HEK293 (cell line): ENCODE measurements around the gene GJA3.

Experiments used
- CTCF ChIA-PET: fragments of 350-600 bp; formaldehyde crosslinking; extraction: SDS; loops from one replicate; lab custom pipeline; 2021; ENCODE audit warnings: antibody characterized with exemption; lab: Yijun Ruan, JAX
- POLR2A ChIA-PET: fragments of 300-600 bp; formaldehyde crosslinking; extraction: SDS; loops from one replicate; lab custom pipeline; 2020; ENCODE audit warnings: antibody characterized with exemption, inconsistent platforms; lab: Yijun Ruan, JAX
- H3K27ac ChIP-seq: fragments of 200-500 bp; sonication (Bioruptor generic); 2 replicates; pipeline ENCODE4 v1.5.1; 2014; ENCODE audit warnings: low read depth, low read length, control low read depth, inconsistent platforms; ENCODE audit errors: extremely low read depth
- H3K36me3 ChIP-seq, 2 experiments: fragments of 200-500 bp in 1 of 2; sonication (Bioruptor generic) in 1 of 2; 1 replicate in 1 of 2; 2 replicates in 1 of 2; pipeline ENCODE4 v1.5.1; 2014 to 2017; ENCODE audit warnings: inconsistent platforms in 2 of 2, low read length in 2 of 2; ENCODE audit not compliant: control insufficient read depth in 2 of 2, insufficient read depth in 1 of 2
- H3K4me1 ChIP-seq: fragments of 200-500 bp; sonication (Bioruptor generic); 2 replicates; pipeline ENCODE4 v1.5.1; 2014; ENCODE audit warnings: mild to moderate bottlenecking, low read length, inconsistent platforms; ENCODE audit not compliant: control insufficient read depth, insufficient read depth
- H3K4me3 ChIP-seq: 2 replicates; pipeline ENCODE4 v1.5.1; 2011; ENCODE audit warnings: low read depth, mild to moderate bottlenecking, control low read depth, low read length, moderate library complexity
- H3K9me3 ChIP-seq: fragments of 200-500 bp; sonication (Bioruptor generic); 2 replicates; pipeline ENCODE4 v1.5.1; 2014; ENCODE audit warnings: low read depth, low read length, inconsistent platforms; ENCODE audit not compliant: control insufficient read depth, insufficient read depth
- EGR2 ChIP-seq: fragments of 450-650 bp; formaldehyde crosslinking; IDR thresholded peaks from 2 replicates; pipeline ENCODE4 v1.5.1; 2016; ENCODE audit warnings: low read depth, missing biosample characterization, missing genetic modification characterization
- MYNN ChIP-seq: fragments of 450-650 bp; formaldehyde crosslinking; IDR thresholded peaks from 2 replicates; pipeline ENCODE4 v1.5.1; 2016; ENCODE audit warnings: missing biosample characterization, missing genetic modification characterization, borderline replicate concordance
- PRDM4 ChIP-seq: fragments of 450-650 bp; formaldehyde crosslinking; IDR thresholded peaks from 2 replicates; pipeline ENCODE4 v1.5.1; 2017; ENCODE audit warnings: missing biosample characterization, missing genetic modification characterization
- ZFHX2 ChIP-seq: fragments of 450-650 bp; formaldehyde crosslinking; conservative IDR thresholded peaks from 2 replicates; pipeline ENCODE4 v1.5.1; 2016; ENCODE audit warnings: missing biosample characterization, missing genetic modification characterization
- ZNF140 ChIP-seq: fragments of 450-650 bp; formaldehyde crosslinking; IDR thresholded peaks from 2 replicates; pipeline ENCODE4 v1.5.1; 2016; ENCODE audit warnings: missing biosample characterization, missing genetic modification characterization
- ZNF202 ChIP-seq: fragments of 450-650 bp; formaldehyde crosslinking; IDR thresholded peaks from 2 replicates; pipeline ENCODE4 v1.5.1; 2016; ENCODE audit warnings: missing biosample characterization, missing genetic modification characterization, borderline replicate concordance
- ZNF311 ChIP-seq: fragments of 450-650 bp; formaldehyde crosslinking; IDR thresholded peaks from 2 replicates; pipeline ENCODE4 v1.5.1; 2017; ENCODE audit warnings: missing biosample characterization, missing genetic modification characterization, borderline replicate concordance
- ZNF37A ChIP-seq: fragments of 450-650 bp; IDR thresholded peaks from 2 replicates; pipeline ENCODE4 v1.5.1; 2018; ENCODE audit warnings: missing biosample characterization, missing genetic modification characterization
- ZNF830 ChIP-seq: fragments of 450-650 bp; IDR thresholded peaks from 2 replicates; pipeline ENCODE4 v1.5.0; 2018; ENCODE audit warnings: missing biosample characterization, missing genetic modification characterization, low read depth, mild to moderate bottlenecking, moderate library complexity
- TF ChIP-seq, protein P1 (sequence below): fragments of 450-650 bp; formaldehyde crosslinking; IDR thresholded peaks from 2 replicates; pipeline ENCODE4 v1.5.1; 2016; ENCODE audit warnings: missing biosample characterization, missing genetic modification characterization
- TF ChIP-seq, protein P2 (sequence below): fragments of 450-650 bp; formaldehyde crosslinking; IDR thresholded peaks from 2 replicates; pipeline ENCODE4 v1.5.1; 2016; ENCODE audit warnings: missing biosample characterization, missing genetic modification characterization
- TF ChIP-seq, protein P3 (sequence below): fragments of 450-650 bp; IDR thresholded peaks from 2 replicates; pipeline ENCODE4 v1.5.1; 2018; ENCODE audit warnings: missing biosample characterization, mild to moderate bottlenecking, missing genetic modification characterization

Gene GJA3

GRCh38 chr13:20137875-20138274 is 23.0 kb downstream of the GJA3 start:
- POLR2A ChIA-PET, result no interaction called here
- TF ChIP-seq ZNF140 (tag by site-specific recombination) (no peak), ZNF202 (no peak)
- TF ChIP-seq, all 188 proteins: peak for 0
- Histone ChIP-seq H3K4me1 (peaks cover 13% of the 10 kb centered on the region), H3K4me3 (no peak overlapping the region), H3K9me3 (no peaks in the 10 kb centered on the region), H3K36me3 (peaks cover 0 to 4% of the 10 kb centered on the region in 2 experiments; a peak in 1 of 3 replicates), H3K27ac (no peak overlapping the region)
- CTCF ChIA-PET, result no interaction called here

DNA sequence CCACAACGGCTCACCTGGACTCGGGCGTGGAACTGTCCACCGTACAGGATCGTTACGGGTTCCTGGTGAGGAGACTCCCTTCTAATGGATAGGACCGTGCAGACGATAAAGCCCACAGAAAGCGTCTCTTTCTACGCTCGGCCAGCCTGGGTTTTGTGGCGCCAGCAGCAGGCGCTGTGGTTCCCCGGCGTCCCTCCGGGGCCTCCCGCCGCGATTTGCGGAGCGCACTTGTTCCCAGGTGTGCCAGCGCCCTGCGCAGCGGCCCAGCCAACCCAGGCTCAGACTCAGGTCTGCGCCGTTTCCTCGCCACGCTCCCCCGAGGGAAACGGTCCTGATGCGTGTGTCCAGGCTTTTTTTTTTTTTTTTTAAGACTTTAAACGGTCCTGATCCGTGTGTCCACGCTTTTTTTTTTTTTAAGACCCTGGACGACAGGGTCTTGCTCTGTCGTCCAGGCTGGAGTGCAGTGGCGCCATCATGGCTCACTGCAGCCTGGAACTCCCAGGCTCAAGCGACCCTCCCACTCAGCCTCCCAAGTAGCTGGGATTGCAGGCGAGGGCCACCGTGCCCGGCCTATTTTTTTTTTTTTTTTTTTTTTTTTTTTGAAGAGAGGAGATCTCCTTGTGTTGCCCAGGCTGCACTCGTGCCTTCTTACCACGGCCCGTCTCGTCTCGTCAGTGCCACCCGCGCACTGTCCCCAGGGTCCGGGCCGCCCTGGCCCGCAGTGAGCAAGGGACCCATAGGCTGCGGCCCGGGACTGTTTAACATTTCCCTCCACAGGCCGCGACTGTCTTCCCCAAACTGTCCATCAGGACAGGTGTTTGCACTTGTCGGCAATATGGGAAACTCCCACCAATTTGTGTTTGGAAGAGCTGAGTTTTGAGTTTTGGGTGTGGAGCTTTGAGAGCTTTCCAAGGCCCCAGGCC is 23.8 kb downstream of the GJA3 start:
- Histone ChIP-seq H3K4me3 (no peak overlapping the region), H3K9me3 (no peaks in the 10 kb centered on the region), H3K36me3 (no peaks in the 10 kb centered on the region), H3K27ac (no peak overlapping the region), H3K4me1 (peaks cover 13% of the 10 kb centered on the region)
- ChIA-PET CTCF (no interaction called here), POLR2A (interaction anchor here (0.6 kb wide), 1 partner anchor 30 kb away, joined by 3 read pairs; no protein-coding TSS in a partner anchor)
- TF ChIP-seq, protein P1, sequence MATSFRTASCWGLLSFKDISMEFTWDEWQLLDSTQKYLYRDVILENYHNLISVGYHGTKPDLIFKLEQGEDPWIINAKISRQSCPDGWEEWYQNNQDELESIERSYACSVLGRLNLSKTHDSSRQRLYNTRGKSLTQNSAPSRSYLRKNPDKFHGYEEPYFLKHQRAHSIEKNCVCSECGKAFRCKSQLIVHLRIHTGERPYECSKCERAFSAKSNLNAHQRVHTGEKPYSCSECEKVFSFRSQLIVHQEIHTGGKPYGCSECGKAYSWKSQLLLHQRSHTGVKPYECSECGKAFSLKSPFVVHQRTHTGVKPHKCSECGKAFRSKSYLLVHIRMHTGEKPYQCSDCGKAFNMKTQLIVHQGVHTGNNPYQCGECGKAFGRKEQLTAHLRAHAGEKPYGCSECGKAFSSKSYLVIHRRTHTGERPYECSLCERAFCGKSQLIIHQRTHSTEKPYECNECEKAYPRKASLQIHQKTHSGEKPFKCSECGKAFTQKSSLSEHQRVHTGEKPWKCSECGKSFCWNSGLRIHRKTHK, result no peak
- TF ChIP-seq PRDM4 (tag by site-specific recombination) (no peak), ZNF37A (tag by site-specific recombination) (no peak), ZNF830 (tag by site-specific recombination) (no peak)

DNA sequence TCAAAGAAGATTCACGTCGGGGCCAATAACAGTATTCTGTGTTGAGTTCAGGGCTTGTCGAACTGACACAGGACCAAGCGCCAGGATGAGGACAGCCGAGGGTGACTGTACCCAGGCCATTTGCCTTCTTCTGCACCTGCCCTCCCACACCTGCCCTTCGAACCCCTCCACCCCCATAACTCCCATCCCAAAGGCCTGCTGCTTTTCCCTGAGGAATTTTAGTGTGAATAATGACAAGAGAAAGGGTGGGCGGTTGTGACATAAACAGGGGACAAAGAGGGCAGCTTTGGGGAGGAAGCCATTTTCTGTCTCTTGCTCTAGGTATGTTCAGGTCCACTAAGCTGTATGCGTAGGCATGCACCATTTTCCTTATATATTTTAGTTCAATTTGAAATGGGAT is 26.1 kb downstream of the GJA3 start:
- ChIA-PET POLR2A (no interaction called here), CTCF (interaction anchor here (0.6 kb wide), 1 partner anchor 320 kb away, joined by 5 read pairs; no protein-coding TSS in a partner anchor)
- Histone ChIP-seq H3K4me1 (no peaks in the 10 kb centered on the region), H3K36me3 (no peaks in the 10 kb centered on the region), H3K9me3 (no peaks in the 10 kb centered on the region), H3K27ac (no peak overlapping the region), H3K4me3 (no peak overlapping the region)
- TF ChIP-seq, protein P2, sequence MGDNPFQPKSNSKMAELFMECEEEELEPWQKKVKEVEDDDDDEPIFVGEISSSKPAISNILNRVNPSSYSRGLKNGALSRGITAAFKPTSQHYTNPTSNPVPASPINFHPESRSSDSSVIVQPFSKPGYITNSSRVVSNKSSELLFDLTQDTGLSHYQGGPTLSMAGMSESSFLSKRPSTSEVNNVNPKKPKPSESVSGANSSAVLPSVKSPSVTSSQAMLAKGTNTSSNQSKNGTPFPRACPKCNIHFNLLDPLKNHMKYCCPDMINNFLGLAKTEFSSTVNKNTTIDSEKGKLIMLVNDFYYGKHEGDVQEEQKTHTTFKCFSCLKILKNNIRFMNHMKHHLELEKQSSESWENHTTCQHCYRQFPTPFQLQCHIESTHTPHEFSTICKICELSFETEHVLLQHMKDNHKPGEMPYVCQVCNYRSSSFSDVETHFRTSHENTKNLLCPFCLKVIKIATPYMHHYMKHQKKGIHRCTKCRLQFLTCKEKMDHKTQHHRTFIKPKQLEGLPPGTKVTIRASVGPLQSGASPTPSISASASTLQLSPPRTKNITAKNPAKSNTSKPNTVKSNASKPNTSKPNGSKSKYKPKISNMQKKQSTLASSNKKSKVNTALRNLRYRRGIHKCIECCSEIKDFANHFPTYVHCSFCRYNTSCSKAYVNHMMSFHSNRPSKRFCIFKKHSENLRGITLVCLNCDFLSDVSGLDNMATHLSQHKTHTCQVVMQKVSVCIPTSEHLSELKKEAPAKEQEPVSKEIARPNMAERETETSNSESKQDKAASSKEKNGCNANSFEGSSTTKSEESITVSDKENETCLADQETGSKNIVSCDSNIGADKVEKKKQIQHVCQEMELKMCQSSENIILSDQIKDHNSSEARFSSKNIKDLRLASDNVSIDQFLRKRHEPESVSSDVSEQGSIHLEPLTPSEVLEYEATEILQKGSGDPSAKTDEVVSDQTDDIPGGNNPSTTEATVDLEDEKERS (tag by site-specific recombination), result no peak
- TF ChIP-seq, protein P3, sequence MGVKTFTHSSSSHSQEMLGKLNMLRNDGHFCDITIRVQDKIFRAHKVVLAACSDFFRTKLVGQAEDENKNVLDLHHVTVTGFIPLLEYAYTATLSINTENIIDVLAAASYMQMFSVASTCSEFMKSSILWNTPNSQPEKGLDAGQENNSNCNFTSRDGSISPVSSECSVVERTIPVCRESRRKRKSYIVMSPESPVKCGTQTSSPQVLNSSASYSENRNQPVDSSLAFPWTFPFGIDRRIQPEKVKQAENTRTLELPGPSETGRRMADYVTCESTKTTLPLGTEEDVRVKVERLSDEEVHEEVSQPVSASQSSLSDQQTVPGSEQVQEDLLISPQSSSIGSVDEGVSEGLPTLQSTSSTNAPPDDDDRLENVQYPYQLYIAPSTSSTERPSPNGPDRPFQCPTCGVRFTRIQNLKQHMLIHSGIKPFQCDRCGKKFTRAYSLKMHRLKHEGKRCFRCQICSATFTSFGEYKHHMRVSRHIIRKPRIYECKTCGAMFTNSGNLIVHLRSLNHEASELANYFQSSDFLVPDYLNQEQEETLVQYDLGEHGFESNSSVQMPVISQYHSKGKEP (tag by site-specific recombination), result no peak
- peak; percentile 69 for TF ChIP-seq EGR2 (tag by site-specific recombination)
- TF ChIP-seq MYNN (tag by site-specific recombination), result no peak
- TF ChIP-seq ZFHX2 (tag by site-specific recombination), result peak; percentile 52
- no peak for TF ChIP-seq ZNF311 (tag by site-specific recombination)
